SK-N-SH treated with all-trans-retinoic acid at 6 μM for 48 hours (cell line): ENCODE results near the gene DOCK4.

Source experiments
- ATAC-seq: fragments of 200-7000 bp; cut with Tn5 transposase; 3 replicates; pipeline ENCODE4 v1.9.1; 2020; ENCODE audit warnings: mild to moderate bottlenecking, moderate library complexity
- ARNTL ChIP-seq: fragments of 450-650 bp; formaldehyde crosslinking; IDR thresholded peaks from 2 replicates; pipeline ENCODE4 v1.5.0; 2020; ENCODE audit warnings: low read depth, mild to moderate bottlenecking, moderate library complexity, borderline replicate concordance
- ISL1 ChIP-seq: fragments of 250-450 bp; sonication (Bioruptor Pico); IDR thresholded peaks from 2 replicates; pipeline ENCODE4 v2.1.2; 2022; ENCODE audit warnings: mild to moderate bottlenecking, moderate library complexity
- OSR1 ChIP-seq: fragments of 250-450 bp; sonication (Bioruptor Pico); IDR thresholded peaks from 2 replicates; pipeline ENCODE4 v1.8.0; 2022; ENCODE audit warnings: moderate library complexity, mild to moderate bottlenecking, inconsistent platforms
- PPARA ChIP-seq: fragments of 250-450 bp; sonication (Bioruptor Pico); IDR thresholded peaks from 2 replicates; pipeline ENCODE4 v1.5.0; 2020; ENCODE audit warnings: mild to moderate bottlenecking, borderline replicate concordance
- RARB ChIP-seq: fragments of 250-450 bp; sonication (Bioruptor Pico); IDR thresholded peaks from 2 replicates; pipeline ENCODE4 v1.8.0; 2021; ENCODE audit warnings: mild to moderate bottlenecking, moderate library complexity
- SNAI2 ChIP-seq: fragments of 250-450 bp; sonication (Bioruptor Pico); IDR thresholded peaks from 2 replicates; pipeline ENCODE4 v1.5.0; 2020; ENCODE audit warnings: mild to moderate bottlenecking, moderate library complexity
- ZC3H10 ChIP-seq: fragments of 250-450 bp; sonication (Bioruptor Pico); IDR thresholded peaks from 2 replicates; pipeline ENCODE4 v1.5.1; 2021; ENCODE audit warnings: mild to moderate bottlenecking, moderate library complexity
- ZFP3 ChIP-seq: fragments of 250-450 bp; sonication (Bioruptor Pico); IDR thresholded peaks from 2 replicates; pipeline ENCODE4 v1.5.0; 2020; ENCODE audit warnings: mild to moderate bottlenecking, moderate library complexity
- ZFP30 ChIP-seq: fragments of 450-650 bp; formaldehyde crosslinking; IDR thresholded peaks from 2 replicates; pipeline ENCODE4 v1.5.0; 2022; ENCODE audit warnings: mild to moderate bottlenecking, moderate library complexity
- ZNF565 ChIP-seq: fragments of 450-650 bp; formaldehyde crosslinking; conservative IDR thresholded peaks from 2 replicates; pipeline ENCODE4 v1.5.0; 2020; ENCODE audit warnings: low read depth, mild to moderate bottlenecking, moderate library complexity
- ZNF70 ChIP-seq: fragments of 450-650 bp; formaldehyde crosslinking; IDR thresholded peaks from 2 replicates; pipeline ENCODE4 v1.5.0; 2020; ENCODE audit warnings: mild to moderate bottlenecking, moderate library complexity
- TF ChIP-seq, protein P1 (sequence below): fragments of 250-450 bp; sonication (Bioruptor Pico); IDR thresholded peaks from 2 replicates; pipeline ENCODE4 v1.5.1; 2020; ENCODE audit warnings: low read depth, mild to moderate bottlenecking, moderate library complexity
- TF ChIP-seq, protein P2 (sequence below): fragments of 250-450 bp; sonication (Bioruptor Pico); IDR thresholded peaks from 2 replicates; pipeline ENCODE4 v1.5.0; 2020; ENCODE audit warnings: mild to moderate bottlenecking, moderate library complexity

The DOCK4 gene

DNA sequence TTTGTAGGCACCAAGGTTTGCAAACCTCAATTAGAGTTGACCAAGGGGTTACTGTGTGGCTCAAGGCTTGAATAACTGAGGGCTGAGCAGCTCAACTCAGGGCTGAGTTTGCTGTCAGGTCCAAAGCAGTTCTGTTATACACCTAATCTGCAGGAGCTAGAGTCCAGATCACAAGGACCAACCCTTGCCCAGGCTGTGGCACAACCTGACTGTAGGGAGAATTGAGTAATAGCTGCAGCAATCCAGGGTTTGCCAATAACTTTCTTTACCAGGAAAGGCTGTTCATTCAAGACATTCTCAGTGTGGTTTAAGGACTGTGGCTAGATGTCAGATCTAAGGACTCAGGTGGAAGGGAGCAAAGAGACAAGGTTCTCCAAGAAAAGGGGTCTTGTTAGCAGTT lies 528.4 kb downstream of the DOCK4 start (continued):
- TF ChIP-seq SNAI2 (CRISPR knock-in tag), result no peak
- TF ChIP-seq ISL1 (CRISPR knock-in tag), result no peak
- no peak for TF ChIP-seq ZNF70
- TF ChIP-seq ARNTL (CRISPR knock-in tag), result no peak
- no peak for TF ChIP-seq ZNF565 (CRISPR knock-in tag)
- no peak for TF ChIP-seq ZFP30 (CRISPR knock-in tag)
- TF ChIP-seq, protein P1, sequence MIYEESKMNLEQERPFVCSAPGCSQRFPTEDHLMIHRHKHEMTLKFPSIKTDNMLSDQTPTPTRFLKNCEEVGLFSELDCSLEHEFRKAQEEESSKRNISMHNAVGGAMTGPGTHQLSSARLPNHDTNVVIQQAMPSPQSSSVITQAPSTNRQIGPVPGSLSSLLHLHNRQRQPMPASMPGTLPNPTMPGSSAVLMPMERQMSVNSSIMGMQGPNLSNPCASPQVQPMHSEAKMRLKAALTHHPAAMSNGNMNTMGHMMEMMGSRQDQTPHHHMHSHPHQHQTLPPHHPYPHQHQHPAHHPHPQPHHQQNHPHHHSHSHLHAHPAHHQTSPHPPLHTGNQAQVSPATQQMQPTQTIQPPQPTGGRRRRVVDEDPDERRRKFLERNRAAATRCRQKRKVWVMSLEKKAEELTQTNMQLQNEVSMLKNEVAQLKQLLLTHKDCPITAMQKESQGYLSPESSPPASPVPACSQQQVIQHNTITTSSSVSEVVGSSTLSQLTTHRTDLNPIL (CRISPR knock-in tag), result no peak

DNA sequence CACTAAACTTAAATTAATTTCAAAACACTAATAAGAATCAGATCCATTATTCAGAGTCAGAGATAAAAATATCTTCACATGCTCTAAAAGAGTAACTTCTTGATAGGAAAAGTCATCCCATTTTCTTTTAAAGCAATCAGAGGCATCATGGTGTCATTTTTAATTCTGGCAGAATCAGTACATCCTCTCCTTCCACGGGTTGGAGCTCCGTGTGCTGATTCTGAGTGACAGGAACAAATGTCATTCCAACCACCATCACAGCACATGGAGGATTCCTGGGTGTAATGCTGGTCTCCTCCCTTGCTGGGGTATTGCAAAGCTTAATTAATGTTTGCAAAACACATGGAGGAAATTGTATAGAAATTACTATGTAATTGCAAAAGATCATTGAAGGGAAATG lies 529.4 kb downstream of the DOCK4 start:
- ATAC-seq, result no peak

More for the DNA sequence above, 529.4 kb downstream of the DOCK4 start:
- TF ChIP-seq ZNF70 (no peak), OSR1 (CRISPR knock-in tag) (no peak), PPARA (no peak), ZC3H10 (CRISPR knock-in tag) (no peak), RARB (CRISPR knock-in tag) (no peak), ZFP3 (no peak)
- TF ChIP-seq, protein P2, sequence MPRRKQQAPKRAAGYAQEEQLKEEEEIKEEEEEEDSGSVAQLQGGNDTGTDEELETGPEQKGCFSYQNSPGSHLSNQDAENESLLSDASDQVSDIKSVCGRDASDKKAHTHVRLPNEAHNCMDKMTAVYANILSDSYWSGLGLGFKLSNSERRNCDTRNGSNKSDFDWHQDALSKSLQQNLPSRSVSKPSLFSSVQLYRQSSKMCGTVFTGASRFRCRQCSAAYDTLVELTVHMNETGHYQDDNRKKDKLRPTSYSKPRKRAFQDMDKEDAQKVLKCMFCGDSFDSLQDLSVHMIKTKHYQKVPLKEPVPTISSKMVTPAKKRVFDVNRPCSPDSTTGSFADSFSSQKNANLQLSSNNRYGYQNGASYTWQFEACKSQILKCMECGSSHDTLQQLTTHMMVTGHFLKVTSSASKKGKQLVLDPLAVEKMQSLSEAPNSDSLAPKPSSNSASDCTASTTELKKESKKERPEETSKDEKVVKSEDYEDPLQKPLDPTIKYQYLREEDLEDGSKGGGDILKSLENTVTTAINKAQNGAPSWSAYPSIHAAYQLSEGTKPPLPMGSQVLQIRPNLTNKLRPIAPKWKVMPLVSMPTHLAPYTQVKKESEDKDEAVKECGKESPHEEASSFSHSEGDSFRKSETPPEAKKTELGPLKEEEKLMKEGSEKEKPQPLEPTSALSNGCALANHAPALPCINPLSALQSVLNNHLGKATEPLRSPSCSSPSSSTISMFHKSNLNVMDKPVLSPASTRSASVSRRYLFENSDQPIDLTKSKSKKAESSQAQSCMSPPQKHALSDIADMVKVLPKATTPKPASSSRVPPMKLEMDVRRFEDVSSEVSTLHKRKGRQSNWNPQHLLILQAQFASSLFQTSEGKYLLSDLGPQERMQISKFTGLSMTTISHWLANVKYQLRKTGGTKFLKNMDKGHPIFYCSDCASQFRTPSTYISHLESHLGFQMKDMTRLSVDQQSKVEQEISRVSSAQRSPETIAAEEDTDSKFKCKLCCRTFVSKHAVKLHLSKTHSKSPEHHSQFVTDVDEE, result no peak
